Measurements from ENCODE around the gene LHFPL2. TPM values are rescaled to one million over a fixed set of nuclear protein-coding genes. Genes with fewer than 3 reads are reported as not detected.
"Not testable (repeated sequence)": the region's sequence is repeated elsewhere in the genome, so short reads cannot be mapped to it uniquely, and the experiment has no call there.

The LHFPL2 gene
- total RNA-seq, 1 experiment from 2014 or later = 43.6 TPM

DNA sequence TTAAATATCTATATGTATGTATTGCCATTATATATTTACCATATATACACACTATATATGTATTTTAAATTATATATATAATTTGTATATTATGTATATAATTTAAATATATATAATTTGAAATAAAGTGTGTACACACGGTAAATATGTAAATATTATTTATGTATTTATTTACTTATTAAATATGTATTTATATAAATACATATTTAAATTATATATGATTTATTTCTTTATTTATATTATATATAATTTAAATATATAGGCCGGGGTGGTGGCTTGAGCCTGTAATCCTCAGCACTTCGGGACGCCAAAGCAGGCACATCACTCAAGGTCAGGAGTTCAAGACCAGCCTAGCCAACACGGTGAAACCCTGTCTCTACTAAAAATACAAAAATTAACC lies 31.3 kb upstream of the LHFPL2 start:
- intact Hi-C loops (cut with micrococcal nuclease; ENCODE audit: unreplicated experiment) = no loop called here
- TF ChIP-seq, protein P1, sequence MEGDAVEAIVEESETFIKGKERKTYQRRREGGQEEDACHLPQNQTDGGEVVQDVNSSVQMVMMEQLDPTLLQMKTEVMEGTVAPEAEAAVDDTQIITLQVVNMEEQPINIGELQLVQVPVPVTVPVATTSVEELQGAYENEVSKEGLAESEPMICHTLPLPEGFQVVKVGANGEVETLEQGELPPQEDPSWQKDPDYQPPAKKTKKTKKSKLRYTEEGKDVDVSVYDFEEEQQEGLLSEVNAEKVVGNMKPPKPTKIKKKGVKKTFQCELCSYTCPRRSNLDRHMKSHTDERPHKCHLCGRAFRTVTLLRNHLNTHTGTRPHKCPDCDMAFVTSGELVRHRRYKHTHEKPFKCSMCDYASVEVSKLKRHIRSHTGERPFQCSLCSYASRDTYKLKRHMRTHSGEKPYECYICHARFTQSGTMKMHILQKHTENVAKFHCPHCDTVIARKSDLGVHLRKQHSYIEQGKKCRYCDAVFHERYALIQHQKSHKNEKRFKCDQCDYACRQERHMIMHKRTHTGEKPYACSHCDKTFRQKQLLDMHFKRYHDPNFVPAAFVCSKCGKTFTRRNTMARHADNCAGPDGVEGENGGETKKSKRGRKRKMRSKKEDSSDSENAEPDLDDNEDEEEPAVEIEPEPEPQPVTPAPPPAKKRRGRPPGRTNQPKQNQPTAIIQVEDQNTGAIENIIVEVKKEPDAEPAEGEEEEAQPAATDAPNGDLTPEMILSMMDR (IDR thresholded peaks at IDR 0.05; ENCODE audit: unreplicated experiment) = no peak
- Mint-ChIP-seq H3K4me3 (ENCODE audit: low read depth, unreplicated experiment) (no peak overlapping the region), H3K4me1 (ENCODE audit: low read depth, unreplicated experiment) (peaks cover 25% of the 10 kb centered on the region), H3K27ac (ENCODE audit: unreplicated experiment) (no peak overlapping the region), H3K36me3 (ENCODE audit: insufficient read depth, unreplicated experiment) (peaks cover 5% of the 10 kb centered on the region), H3K27me3 (ENCODE audit: unreplicated experiment) (peaks cover 7% of the 10 kb centered on the region), H3K9me3 (ENCODE audit: low read depth, unreplicated experiment) (peaks cover 9% of the 10 kb centered on the region)
- no TSS peak for BruUV-seq (replicated peaks)
- CTCF ChIA-PET = interaction anchor here (1.1 kb wide), 1 partner anchor 17 kb away, joined by 3 read pairs; no protein-coding TSS in a partner anchor
- DNase-seq = no peak

DNA sequence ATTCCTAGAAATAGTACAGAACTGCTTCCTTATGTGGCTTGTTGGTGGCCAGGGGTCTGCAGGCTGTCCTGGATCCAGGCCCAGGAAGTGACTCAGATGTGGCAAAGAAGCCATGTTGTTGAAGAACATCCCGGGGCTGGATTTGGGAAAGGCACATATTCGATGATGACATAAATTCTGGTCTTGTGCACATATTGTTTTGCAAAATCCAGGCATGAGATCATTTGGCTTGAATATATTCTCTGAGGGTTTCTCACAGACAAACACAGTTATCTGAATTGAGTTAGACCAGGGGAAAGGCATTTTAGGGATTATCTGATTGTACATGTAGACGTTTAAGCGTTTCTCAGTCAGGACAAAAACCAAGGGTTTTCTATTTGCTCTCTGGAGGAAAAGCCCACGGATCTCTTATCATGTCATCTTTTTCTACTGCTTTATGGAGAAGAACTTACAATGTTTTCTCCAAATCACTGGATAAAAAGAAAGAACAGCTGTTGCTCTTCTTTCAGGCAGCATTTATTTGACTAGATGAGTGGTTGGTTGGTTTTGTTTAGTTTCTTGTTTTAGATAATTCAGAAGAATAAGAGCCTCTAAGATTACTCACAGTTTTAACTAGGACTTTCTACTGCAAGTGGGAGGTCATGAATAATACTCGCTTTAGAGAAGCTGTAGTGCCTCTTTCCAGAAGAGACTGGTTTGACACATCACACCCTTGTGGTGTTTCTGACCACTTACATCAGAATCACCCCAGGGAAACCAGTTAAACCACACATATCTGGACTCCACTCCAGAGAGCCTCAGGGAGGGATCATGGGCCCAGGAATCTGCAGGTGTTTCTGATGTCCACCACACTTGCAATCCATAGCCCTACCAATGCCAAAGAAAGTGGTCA lies 29.5 kb upstream of the LHFPL2 start:
- H3K27me3 Mint-ChIP-seq (ENCODE audit: unreplicated experiment) = peaks cover under 1% of the 10 kb centered on the region
- no TSS peak for BruUV-seq (replicated peaks)
- DNase-seq = peak; percentile 57
- peaks cover 25% of the 10 kb centered on the region for H3K4me1 Mint-ChIP-seq (ENCODE audit: low read depth, unreplicated experiment)
- TF ChIP-seq, protein P1 (IDR thresholded peaks at IDR 0.05; ENCODE audit: unreplicated experiment) = no peak
- CTCF ChIA-PET = interaction anchor here (0.7 kb wide), 1 partner anchor 1519 kb away, joined by 3 read pairs; no protein-coding TSS in a partner anchor
- peaks cover 5% of the 10 kb centered on the region for H3K36me3 Mint-ChIP-seq (ENCODE audit: insufficient read depth, unreplicated experiment)
- no peak overlapping the region for H3K4me3 Mint-ChIP-seq (ENCODE audit: low read depth, unreplicated experiment)
- peaks cover 3% of the 10 kb centered on the region for H3K9me3 Mint-ChIP-seq (ENCODE audit: low read depth, unreplicated experiment)
- peak overlapping the region; percentile 88 for H3K27ac Mint-ChIP-seq (ENCODE audit: unreplicated experiment)
- intact Hi-C loops (cut with micrococcal nuclease; ENCODE audit: unreplicated experiment) = no loop called here

DNA sequence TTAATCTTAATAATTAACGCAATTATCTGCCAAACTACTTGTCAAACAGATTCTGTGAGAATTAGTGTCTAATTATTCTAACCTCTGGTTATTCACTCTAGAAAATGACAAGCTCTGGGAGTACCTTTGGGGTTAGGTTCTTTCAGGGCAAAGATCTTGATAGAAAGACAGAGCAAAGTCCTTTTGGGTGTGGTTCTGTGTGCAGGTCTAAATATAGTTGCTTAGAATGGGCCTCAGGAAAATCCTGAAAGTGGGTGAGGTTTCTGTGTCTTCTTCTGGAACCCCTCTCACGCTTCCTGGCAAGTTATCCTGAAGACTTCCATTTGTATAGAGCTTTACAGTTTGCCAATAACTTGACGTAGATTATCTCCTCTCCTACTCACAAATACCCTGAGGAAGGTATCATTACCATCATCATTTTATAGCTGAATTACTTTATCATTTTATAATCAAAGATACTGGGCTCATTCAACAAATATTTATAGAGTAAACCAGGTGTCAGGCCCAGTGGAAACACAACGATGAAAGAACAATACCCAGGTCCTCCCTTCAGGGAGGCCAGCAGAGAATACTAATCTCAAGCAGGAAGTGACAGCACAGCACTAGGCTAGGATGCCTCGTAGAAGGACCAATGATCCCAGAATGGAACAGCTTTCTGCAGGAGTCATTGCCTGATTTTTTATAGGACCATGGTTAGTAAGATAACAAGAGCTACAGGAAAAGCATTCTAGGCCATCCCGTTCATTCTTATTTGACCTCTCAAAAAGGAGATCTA lies 27.6 kb upstream of the LHFPL2 start:
- Mint-ChIP-seq H3K36me3 (ENCODE audit: insufficient read depth, unreplicated experiment) (peaks cover 5% of the 10 kb centered on the region), H3K27me3 (ENCODE audit: unreplicated experiment) (no peaks in the 10 kb centered on the region), H3K9me3 (ENCODE audit: low read depth, unreplicated experiment) (no peaks in the 10 kb centered on the region), H3K27ac (ENCODE audit: unreplicated experiment) (no peak overlapping the region), H3K4me1 (ENCODE audit: low read depth, unreplicated experiment) (peaks cover 25% of the 10 kb centered on the region), H3K4me3 (ENCODE audit: low read depth, unreplicated experiment) (no peak overlapping the region)
- CTCF ChIA-PET = no interaction called here
- DNase-seq = no peak
- TF ChIP-seq, protein P1 (IDR thresholded peaks at IDR 0.05; ENCODE audit: unreplicated experiment) = no peak
- intact Hi-C loops (cut with micrococcal nuclease; ENCODE audit: unreplicated experiment) = no loop called here
- BruUV-seq (replicated peaks) = no TSS peak

GRCh38 chr5:78673827-78674226 lies 25.3 kb upstream of the LHFPL2 start:
- CTCF ChIA-PET; DNase-seq; H3K27me3 Mint-ChIP-seq (ENCODE audit: unreplicated experiment); H3K36me3 Mint-ChIP-seq (ENCODE audit: insufficient read depth, unreplicated experiment); intact Hi-C loops (cut with micrococcal nuclease; ENCODE audit: unreplicated experiment); BruUV-seq (replicated peaks); H3K4me3 Mint-ChIP-seq (ENCODE audit: low read depth, unreplicated experiment); H3K27ac Mint-ChIP-seq (ENCODE audit: unreplicated experiment); H3K9me3 Mint-ChIP-seq (ENCODE audit: low read depth, unreplicated experiment): not testable (repeated sequence)
- peaks cover 20% of the 10 kb centered on the region for H3K4me1 Mint-ChIP-seq (ENCODE audit: low read depth, unreplicated experiment)

Measured in Calu3 (cell line).